ENCODE results near the gene WSB2. TPM values are rescaled to one million over a fixed set of nuclear protein-coding genes. Genes with fewer than 3 reads are reported as not detected.

WSB2 gene
- total and polyA plus RNA-seq, 9 of the 15 experiments (the other 6 are each of a cell fraction or from before 2014, with no cell fraction given), result 31.4 to 77.6 (median 52.6) TPM

- in situ Hi-C loops (cut with MboI) (no loop called here), intact Hi-C loops (cut with micrococcal nuclease) (no loop called here)
- WGBS (ENCODE audit: insufficient coverage, low coverage, missing lambda C conversion rate), result 94% methylated on average over 11 of the region's 12 CpGs
- no peak overlapping the region for H3K9ac ChIP-seq (ENCODE audit: insufficient read depth in 1 of 2, low read depth in 2 of 2, low read length in 2 of 2)
- no peak for ATAC-seq
- no peak overlapping the region for H3K4me3 ChIP-seq
- H4K20me1 ChIP-seq (replicated peaks; ENCODE audit: control insufficient read depth, insufficient read depth, low read length), result no peaks in the 10 kb centered on the region
- no peak for FAIRE-seq
- no peak for DNase-seq (ENCODE audit: extremely low read depth in 1 of 4, low spot score in 3 of 4)
- H3K4me2 ChIP-seq (ENCODE audit: insufficient read depth, low read length), result no peak overlapping the region
- no peaks in the 10 kb centered on the region for H3K27me3 ChIP-seq (ENCODE audit: control insufficient read depth in 2 of 2, insufficient read depth in 2 of 2, low read length in 2 of 2)
- BruUV-seq (replicated peaks), result no TSS peak
- peaks cover 46% of the 10 kb centered on the region; the same call in 2 of the 3 replicates for H3K36me3 ChIP-seq (ENCODE audit: control insufficient read depth, insufficient read depth, low read length)
- H3K9me3 ChIP-seq (replicated peaks; ENCODE audit: control insufficient read depth, insufficient read depth, low read depth, low read length), result no peaks in the 10 kb centered on the region
- no peaks in the 10 kb centered on the region for H3K9me1 ChIP-seq (ENCODE audit: control insufficient read depth, insufficient read depth, low read length)
- peaks cover 5% of the 10 kb centered on the region; the same call in 1 of the 3 replicates for H3K79me2 ChIP-seq (ENCODE audit: control insufficient read depth, insufficient read depth, low read length)
- no peaks in the 10 kb centered on the region for H3K4me1 ChIP-seq (replicated peaks in 1 of 2; ENCODE audit: control insufficient read depth in 2 of 2, insufficient read depth in 2 of 2, low read length in 2 of 2)
- CTCF ChIA-PET (ENCODE audit: low intra/inter-chr PET ratio), result no interaction called here
- H3K27ac ChIP-seq (ENCODE audit: extremely low read depth, low read depth, low read length), result no peak overlapping the region
- TF ChIP-seq TRIM24 (IDR thresholded peaks at IDR 0.05), result peak in 1 of 2 experiments; percentile 17; a peak in 1 of 4 replicates
- TF ChIP-seq BRF1 (IDR thresholded peaks at IDR 0.05; ENCODE audit: borderline replicate concordance, extremely low read depth, insufficient read length), result no peak
- TF ChIP-seq ATF3 (IDR thresholded peaks at IDR 0.05), result peak; percentile 55
- TF ChIP-seq ATF3 (CRISPR knock-in tag; conservative IDR thresholded peaks at IDR 0.05), result no peak
- no peak for TF ChIP-seq CEBPG (CRISPR knock-in tag; IDR thresholded peaks at IDR 0.05)
- TF ChIP-seq CEBPG (tag; conservative IDR thresholded peaks at IDR 0.05 in 1 of 2, IDR thresholded peaks at IDR 0.05 in 1 of 2), result peak; percentile 63 to 73
- no peak for TF ChIP-seq ZNF696 (CRISPR knock-in tag; conservative IDR thresholded peaks at IDR 0.05)
- TF ChIP-seq ZNF431 (CRISPR knock-in tag; IDR thresholded peaks at IDR 0.05), result no peak
- no peak for TF ChIP-seq U2AF1 (optimal IDR thresholded peaks at IDR 0.05; ENCODE audit: low read depth, low read length)
- POLR2A ChIA-PET, result interaction anchor here (1.0 kb wide), 1 partner anchor 11 kb away, joined by 3 read pairs; no protein-coding TSS in a partner anchor
- no peak overlapping the region for H2AFZ ChIP-seq (ENCODE audit: low read depth, low read length)
These were observed 9.7 kb downstream of the WSB2 start for GRCh38 chr12:118050972-118051910.

Measured in K562 (cell line).